Measurements from ENCODE around the gene ALDOC. TPM values are rescaled to one million over a fixed set of nuclear protein-coding genes. Genes with fewer than 3 reads are reported as not detected.

ALDOC gene
- total and polyA plus RNA-seq, 5 experiments from 2014 or later, result 36.1 to 86.7 (median 65.3) TPM

DNA sequence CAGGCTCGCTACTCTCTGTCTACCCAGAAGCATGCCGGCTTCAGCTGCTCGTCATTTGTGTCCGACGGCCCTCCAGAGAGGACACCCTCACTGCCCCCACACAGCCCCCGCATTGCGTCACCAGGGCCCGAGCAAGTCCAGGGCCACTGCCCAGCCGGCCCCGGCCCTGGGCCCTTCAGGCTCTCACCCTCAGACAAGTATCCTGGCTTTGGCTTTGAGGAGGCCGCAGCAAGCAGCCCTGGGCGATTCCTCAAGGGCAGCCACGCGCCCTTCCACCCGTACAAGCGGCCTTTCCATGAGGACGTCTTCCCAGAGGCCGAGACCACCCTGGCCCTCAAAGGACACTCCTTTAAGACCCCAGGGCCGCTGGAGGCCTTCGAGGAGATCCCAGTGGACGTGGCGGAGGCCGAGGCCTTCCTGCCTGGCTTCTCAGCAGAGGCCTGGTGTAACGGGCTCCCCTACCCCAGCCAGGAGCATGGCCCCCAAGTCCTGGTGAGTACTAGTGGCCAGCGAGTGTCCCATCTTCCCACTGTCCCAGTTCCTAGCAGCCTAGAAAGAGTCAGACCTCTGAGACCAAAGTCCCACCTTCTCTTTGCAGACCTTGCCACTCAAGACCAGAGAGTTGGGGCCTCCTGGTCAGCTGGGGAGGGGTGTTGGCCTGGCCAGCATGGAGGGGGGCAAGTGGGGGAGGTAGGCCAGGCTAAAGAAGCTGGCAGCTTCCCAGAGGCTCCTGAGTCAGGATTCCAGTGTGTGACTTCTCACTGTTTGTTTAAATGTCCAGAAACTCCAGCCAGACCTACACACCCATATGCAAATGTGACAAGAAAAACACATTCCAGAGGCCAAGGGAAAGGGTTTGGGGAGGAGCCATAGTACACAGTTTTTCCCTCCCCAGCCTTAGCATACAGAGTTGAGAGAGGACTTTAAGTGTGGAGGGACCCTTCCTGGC lies 51.9 kb downstream of the ALDOC start:
- POLR2A ChIA-PET, result no interaction called here
- DNase-seq (no peak), ATAC-seq (no peak)
- H3K4me1 Mint-ChIP-seq, result no peaks in the 10 kb centered on the region
- no peaks in the 10 kb centered on the region for H3K36me3 Mint-ChIP-seq
- no peaks in the 10 kb centered on the region for H3K9me3 Mint-ChIP-seq
- H3K27me3 Mint-ChIP-seq, result no peaks in the 10 kb centered on the region
- peak overlapping the region in 1 of 10 donors; percentile 76 for H3K27ac Mint-ChIP-seq
- peak overlapping the region in 1 of 10 donors; percentile 16 for H3K4me3 Mint-ChIP-seq

DNA sequence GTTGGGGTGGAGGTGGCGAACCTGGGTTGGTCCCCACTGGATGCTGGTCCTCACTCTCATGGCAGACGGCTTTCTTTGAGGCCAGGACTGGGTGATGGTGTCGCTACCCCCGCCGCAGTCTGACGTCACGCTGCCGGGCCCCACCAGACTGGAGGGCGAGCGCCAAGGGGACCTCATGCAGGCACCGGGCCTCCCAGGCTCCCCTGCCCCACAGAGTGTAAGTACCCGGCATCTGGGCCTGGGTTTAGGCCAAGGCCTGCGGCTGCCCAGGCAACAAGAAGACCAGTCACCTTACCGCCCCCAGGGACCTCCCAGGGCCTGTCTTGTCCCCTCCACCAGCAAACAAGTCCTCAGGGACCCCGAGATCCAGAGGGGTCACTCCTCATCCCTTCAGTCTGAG lies 52.8 kb downstream of the ALDOC start:
- peaks cover 0 to 2% (median under 1%) of the 10 kb centered on the region in 4 donors for H3K4me1 Mint-ChIP-seq
- no peaks in the 10 kb centered on the region for H3K36me3 Mint-ChIP-seq
- no peak overlapping the region for H3K4me3 Mint-ChIP-seq
- ATAC-seq (no peak), DNase-seq (no peak)
- POLR2A ChIA-PET, result no interaction called here
- H3K27me3 Mint-ChIP-seq, result peaks cover 0 to 3% (median 0%) of the 10 kb centered on the region in 5 donors
- no peaks in the 10 kb centered on the region for H3K9me3 Mint-ChIP-seq
- H3K27ac Mint-ChIP-seq, result peak overlapping the region in 1 of 10 donors; percentile 76

DNA sequence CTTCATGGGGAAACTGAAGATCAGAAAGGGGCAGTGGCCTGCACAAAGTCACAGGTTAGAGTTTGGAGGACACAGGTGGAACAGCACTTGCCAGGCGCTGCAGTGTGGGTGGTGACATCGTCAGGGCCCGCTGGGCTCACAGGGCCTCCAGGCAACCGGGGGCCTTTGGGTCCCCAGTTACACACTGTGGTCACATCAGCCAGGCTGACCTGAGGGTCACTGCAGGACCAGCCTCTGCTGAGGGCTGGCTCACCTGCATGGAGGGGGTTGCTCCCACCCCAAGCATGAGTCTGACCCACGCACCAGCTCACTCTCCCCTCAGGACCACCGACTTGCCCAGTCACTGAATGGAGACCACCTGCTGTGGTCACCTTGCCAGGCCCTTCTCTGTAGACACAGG lies 53.5 kb downstream of the ALDOC start:
- Mint-ChIP-seq H3K27me3 (peaks cover 0 to 4% (median 0%) of the 10 kb centered on the region in 5 donors), H3K4me3 (no peak overlapping the region), H3K27ac (no peak overlapping the region), H3K36me3 (no peaks in the 10 kb centered on the region), H3K4me1 (peaks cover 0 to 2% (median under 1%) of the 10 kb centered on the region in 4 donors), H3K9me3 (no peaks in the 10 kb centered on the region)
- ATAC-seq (no peak), DNase-seq (no peak)
- POLR2A ChIA-PET, result no interaction called here

Other genes starting within 250 kb of the ALDOC start
- 10 to 100 TPM; 32.0 to 38.0 TPM for gene IFT20, start 241.4 kb downstream of the ALDOC start, total RNA-seq
- gene IFT20, start 241.4 kb downstream of the ALDOC start, polyA plus RNA-seq, result 10 to 100 TPM; 44.1 to 56.6 (median 54.0) TPM
- gene TNFAIP1, start 241.1 kb downstream of the ALDOC start, total RNA-seq, result 10 to 100 TPM; 20.6 to 23.7 TPM
- 1 to 10 TPM; 5.6 to 9.4 (median 7.1) TPM for gene TNFAIP1, start 241.1 kb downstream of the ALDOC start, polyA plus RNA-seq
- 10 to 100 TPM; 35.4 to 37.5 TPM for gene POLDIP2, start 219.4 kb downstream of the ALDOC start, total RNA-seq
- gene POLDIP2, start 219.4 kb downstream of the ALDOC start, polyA plus RNA-seq, result 10 to 100 TPM; 81.3 to 90.3 (median 85.6) TPM
- not detected for gene SEBOX, start 211.7 kb downstream of the ALDOC start, total RNA-seq
- gene SEBOX, start 211.7 kb downstream of the ALDOC start, polyA plus RNA-seq, result not detected
- under 1 TPM in 1 of 2 experiments, not detected in 1; 0.26 TPM for gene VTN, start 206.6 kb downstream of the ALDOC start, total RNA-seq
- not detected for gene VTN, start 206.6 kb downstream of the ALDOC start, polyA plus RNA-seq
- gene SARM1, start 205.2 kb downstream of the ALDOC start, total RNA-seq, result 10 to 100 TPM; 31.9 to 33.2 TPM
- 1 to 10 TPM; 5.3 to 8.4 (median 7.0) TPM for gene SARM1, start 205.2 kb downstream of the ALDOC start, polyA plus RNA-seq
- gene SLC46A1, start 170.7 kb downstream of the ALDOC start, total RNA-seq, result 1 to 10 TPM; 3.2 to 3.8 TPM
- 1 to 10 TPM; 1.0 to 2.7 (median 1.9) TPM for gene SLC46A1, start 170.7 kb downstream of the ALDOC start, polyA plus RNA-seq
- gene SLC13A2, start 103.3 kb downstream of the ALDOC start, total RNA-seq, result not detected
- gene SLC13A2, start 103.3 kb downstream of the ALDOC start, polyA plus RNA-seq, result not detected
- not detected for gene FOXN1, start 70.5 kb downstream of the ALDOC start, total RNA-seq
- gene FOXN1, start 70.5 kb downstream of the ALDOC start, polyA plus RNA-seq, result not detected
- gene UNC119, start 24.3 kb downstream of the ALDOC start, total RNA-seq, result 10 to 100 TPM; 36.6 to 43.8 TPM
- gene UNC119, start 24.3 kb downstream of the ALDOC start, polyA plus RNA-seq, result 10 to 100 TPM; 18.4 to 27.1 (median 26.6) TPM
- 10 to 100 TPM; 51.3 to 51.4 TPM for gene PIGS, start 5.4 kb downstream of the ALDOC start, total RNA-seq
- gene PIGS, start 5.4 kb downstream of the ALDOC start, polyA plus RNA-seq, result 10 to 100 TPM; 36.7 to 48.1 (median 42.0) TPM
- gene SPAG5, start 22.1 kb upstream of the ALDOC start, total RNA-seq, result 10 to 100 TPM; 10.6 to 11.2 TPM
- gene SPAG5, start 22.1 kb upstream of the ALDOC start, polyA plus RNA-seq, result 1 to 10 TPM in 1 of 3 donors, under 1 TPM in 2; 0.40 to 2.7 (median 0.81) TPM
- gene RSKR, start 37.3 kb upstream of the ALDOC start, total RNA-seq, result 10 to 100 TPM; 27.3 to 28.9 TPM
- gene RSKR, start 37.3 kb upstream of the ALDOC start, polyA plus RNA-seq, result under 1 TPM; 0.11 to 0.75 (median 0.24) TPM
- 100 to 1,000 TPM; 137 to 149 TPM for gene BLTP2, start 68.3 kb upstream of the ALDOC start, total RNA-seq
- 10 to 100 TPM; 36.0 to 51.7 (median 36.1) TPM for gene BLTP2, start 68.3 kb upstream of the ALDOC start, polyA plus RNA-seq
- gene SDF2, start 85.0 kb upstream of the ALDOC start, total RNA-seq, result 10 to 100 TPM; 38.4 to 40.0 TPM
- 10 to 100 TPM; 55.8 to 76.3 (median 59.0) TPM for gene SDF2, start 85.0 kb upstream of the ALDOC start, polyA plus RNA-seq
- 100 to 1,000 TPM in 1 of 2 experiments, 10 to 100 TPM in 1; 88.1 to 105 TPM for gene SUPT6H, start 85.3 kb upstream of the ALDOC start, total RNA-seq
- 10 to 100 TPM in 1 of 3 donors, 1 to 10 TPM in 2; 7.4 to 22.0 (median 10.0) TPM for gene SUPT6H, start 85.3 kb upstream of the ALDOC start, polyA plus RNA-seq
- gene PROCA1, start 135.0 kb upstream of the ALDOC start, total RNA-seq, result 10 to 100 TPM; 16.7 to 17.3 TPM
- gene PROCA1, start 135.0 kb upstream of the ALDOC start, polyA plus RNA-seq, result 1 to 10 TPM in 1 of 3 donors, under 1 TPM in 2; 0.16 to 2.0 (median 0.20) TPM
- 1 to 10 TPM; 5.0 to 5.7 TPM for gene RAB34, start 141.0 kb upstream of the ALDOC start, total RNA-seq
- 10 to 100 TPM in 1 of 3 donors, 1 to 10 TPM in 2; 3.3 to 10.2 (median 7.7) TPM for gene RAB34, start 141.0 kb upstream of the ALDOC start, polyA plus RNA-seq
- 1,000 to 10,000 TPM; 3,189 to 3,253 TPM for gene RPL23A, start 143.1 kb upstream of the ALDOC start, total RNA-seq
- 1,000 to 10,000 TPM; 6,432 to 6,679 (median 6,593) TPM for gene RPL23A, start 143.1 kb upstream of the ALDOC start, polyA plus RNA-seq
- under 1 TPM in 1 of 2 experiments, not detected in 1; 0.88 TPM for gene TLCD1, start 149.3 kb upstream of the ALDOC start, total RNA-seq
- gene TLCD1, start 149.3 kb upstream of the ALDOC start, polyA plus RNA-seq, result under 1 TPM in 1 of 3 donors, not detected in 2; 0.22 TPM
- 10 to 100 TPM; 12.8 to 15.1 TPM for gene NEK8, start 151.9 kb upstream of the ALDOC start, total RNA-seq
- 1 to 10 TPM; 3.2 to 4.0 (median 3.4) TPM for gene NEK8, start 151.9 kb upstream of the ALDOC start, polyA plus RNA-seq
- gene TRAF4, start 167.1 kb upstream of the ALDOC start, total RNA-seq, result 10 to 100 TPM; 32.3 to 36.2 TPM
- gene TRAF4, start 167.1 kb upstream of the ALDOC start, polyA plus RNA-seq, result 1 to 10 TPM in 2 of 3 donors, under 1 TPM in 1; 0.99 to 1.3 (median 1.0) TPM

All from naive thymus-derived CD8-positive, alpha-beta T cell (primary cell).